Tongue (tissue), 1 donor: ENCODE data around the gene PTCSC3. TPM values are rescaled to one million over a fixed set of nuclear protein-coding genes. Genes with fewer than 3 reads are reported as not detected.

Source experiments
- total RNA-seq: library from RNA; depleted of rRNA; stranded (reverse); fragments of >200 nt; gene quantifications from one replicate; pipeline ENCODE4 v1.2.3, GENCODE V29; 2014

PTCSC3 gene
- total RNA-seq, 1 donor from 2014 or later, result not detected

Other genes starting within 250 kb of the PTCSC3 start
- gene MBIP, start 143.9 kb upstream of the PTCSC3 start, total RNA-seq, result 22.9 TPM